GM11168 (cell line): ENCODE results near the gene OR2G3.

Source experiments
- in situ Hi-C: fragments of 300-500 bp; cut with MboI; formaldehyde crosslinking; loops from one replicate; pipeline ENCODE4 v1.12.0; 2022; ENCODE audit warnings: low sequenced_read_pairs; ENCODE audit not compliant: unreplicated experiment

The OR2G3 gene

GRCh38 chr1:247605286-247605685, at the start of gene OR2G3:
Gene OR2G3 (plus strand): TSS chr1:247605586. CDS start chr1:247605586, 0 bp downstream.
- in situ Hi-C loops, result no loop called here

- in situ Hi-C loops, result no loop called here
These were observed 47.3 kb upstream of the OR2G3 start for GRCh38 chr1:247557926-247558674.

- in situ Hi-C loops, result no loop called here
These were observed 43.7 kb upstream of the OR2G3 start for GRCh38 chr1:247561711-247562110.

GRCh38 chr1:247562198-247562597, 43.2 kb upstream of the OR2G3 start:
- in situ Hi-C loops, result no loop called here

GRCh38 chr1:247574236-247574635, 31.1 kb upstream of the OR2G3 start:
- in situ Hi-C loops, result loop anchor here (10.0 kb wide), 1 partner anchor 189 kb away; no protein-coding TSS in a partner anchor

GRCh38 chr1:247574664-247575063, 30.7 kb upstream of the OR2G3 start:
- in situ Hi-C loops, result loop anchor here (10.0 kb wide), 1 partner anchor 190 kb away; no protein-coding TSS in a partner anchor

GRCh38 chr1:247576514-247576913, 28.9 kb upstream of the OR2G3 start:
- in situ Hi-C loops, result loop anchor here (10.0 kb wide), 1 partner anchor 192 kb away; no protein-coding TSS in a partner anchor

- in situ Hi-C loops, result loop anchor here (10.0 kb wide), 1 partner anchor 194 kb away; no protein-coding TSS in a partner anchor
These were observed 26.4 kb upstream of the OR2G3 start for GRCh38 chr1:247578946-247579460.

- in situ Hi-C loops, result no loop called here
These were observed 17.3 kb upstream of the OR2G3 start, which contains the start of gene OR2G2 for GRCh38 chr1:247588060-247588459. Gene OR2G2 (plus strand): TSS chr1:247588360. CDS start chr1:247588360, 0 bp downstream.

- in situ Hi-C loops, result no loop called here
These were observed 8.0 kb downstream of the OR2G3 start for GRCh38 chr1:247613405-247613804.

- in situ Hi-C loops, result no loop called here
These were observed 9.2 kb downstream of the OR2G3 start for GRCh38 chr1:247614625-247615024.

- in situ Hi-C loops, result no loop called here
These were observed 22.6 kb downstream of the OR2G3 start for GRCh38 chr1:247627951-247628350.

GRCh38 chr1:247638011-247638410, 32.6 kb downstream of the OR2G3 start:
- in situ Hi-C loops, result no loop called here

- in situ Hi-C loops, result no loop called here
These were observed 33.4 kb downstream of the OR2G3 start for GRCh38 chr1:247638781-247639180.

- in situ Hi-C loops, result no loop called here
These were observed 34.1 kb downstream of the OR2G3 start for GRCh38 chr1:247639381-247639981.

GRCh38 chr1:247642742-247643141, 37.4 kb downstream of the OR2G3 start:
- in situ Hi-C loops, result no loop called here

- in situ Hi-C loops, result no loop called here
These were observed 41.5 kb downstream of the OR2G3 start for GRCh38 chr1:247646867-247647266.

GRCh38 chr1:247647864-247648263, 42.5 kb downstream of the OR2G3 start:
- in situ Hi-C loops, result no loop called here

- in situ Hi-C loops, result no loop called here
These were observed 47.7 kb downstream of the OR2G3 start for GRCh38 chr1:247653040-247653439.
